ENCODE data around the gene LTO1. TPM values are rescaled to one million over a fixed set of nuclear protein-coding genes. Genes with fewer than 3 reads are reported as not detected.

Gene LTO1
- polyA plus RNA-seq, 1 experiment = 13.7 TPM

DNA sequence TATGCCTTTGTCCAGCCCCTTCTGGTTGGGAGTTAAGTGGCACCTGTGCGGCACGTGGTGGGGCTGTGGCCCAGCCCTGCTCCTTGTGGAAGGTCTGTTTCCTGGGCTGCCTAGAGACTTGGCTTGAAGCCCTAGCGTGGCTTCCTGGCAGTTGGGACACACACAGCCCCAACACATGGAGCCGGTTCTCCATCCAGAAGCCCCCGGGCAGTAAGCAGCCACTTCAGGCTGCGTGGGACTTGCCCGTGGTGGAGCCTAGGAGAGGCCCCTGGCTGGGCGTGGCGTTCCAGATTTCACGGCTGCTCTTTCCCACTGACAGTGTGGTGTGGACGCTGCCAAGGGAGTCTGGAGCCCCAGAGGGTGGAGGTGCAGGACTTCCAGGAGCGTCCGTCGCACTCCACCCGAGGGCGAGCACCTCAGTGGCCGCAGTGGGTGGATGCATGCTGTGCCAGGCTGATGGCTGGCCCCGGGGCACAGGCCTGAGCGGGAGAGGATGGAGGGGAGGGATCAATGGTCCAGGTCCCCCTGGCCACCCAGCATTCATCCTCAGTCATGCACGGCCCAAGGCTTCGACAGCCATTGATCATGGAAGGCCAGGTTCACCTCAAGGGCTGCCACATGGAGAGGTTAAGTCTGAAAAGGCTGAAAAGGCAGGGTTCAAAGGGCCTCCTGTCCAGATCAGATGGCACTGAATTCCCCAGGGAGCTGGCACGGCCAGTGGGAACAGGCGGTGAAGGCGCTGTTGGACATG, 24.9 kb downstream of the LTO1 start:
- Histone ChIP-seq H3K27me3 (ENCODE audit: control insufficient read depth, insufficient read depth, low read length) (no peaks in the 10 kb centered on the region), H3K36me3 (ENCODE audit: control insufficient read depth, insufficient read depth, low read length) (peaks cover 64% of the 10 kb centered on the region), H3K4me3 (ENCODE audit: low read depth, low read length) (no peak overlapping the region)
- POLR2A ChIA-PET = no interaction called here
- DNase-seq (ENCODE audit: low read depth) = no peak
- TF ChIP-seq, protein P1, sequence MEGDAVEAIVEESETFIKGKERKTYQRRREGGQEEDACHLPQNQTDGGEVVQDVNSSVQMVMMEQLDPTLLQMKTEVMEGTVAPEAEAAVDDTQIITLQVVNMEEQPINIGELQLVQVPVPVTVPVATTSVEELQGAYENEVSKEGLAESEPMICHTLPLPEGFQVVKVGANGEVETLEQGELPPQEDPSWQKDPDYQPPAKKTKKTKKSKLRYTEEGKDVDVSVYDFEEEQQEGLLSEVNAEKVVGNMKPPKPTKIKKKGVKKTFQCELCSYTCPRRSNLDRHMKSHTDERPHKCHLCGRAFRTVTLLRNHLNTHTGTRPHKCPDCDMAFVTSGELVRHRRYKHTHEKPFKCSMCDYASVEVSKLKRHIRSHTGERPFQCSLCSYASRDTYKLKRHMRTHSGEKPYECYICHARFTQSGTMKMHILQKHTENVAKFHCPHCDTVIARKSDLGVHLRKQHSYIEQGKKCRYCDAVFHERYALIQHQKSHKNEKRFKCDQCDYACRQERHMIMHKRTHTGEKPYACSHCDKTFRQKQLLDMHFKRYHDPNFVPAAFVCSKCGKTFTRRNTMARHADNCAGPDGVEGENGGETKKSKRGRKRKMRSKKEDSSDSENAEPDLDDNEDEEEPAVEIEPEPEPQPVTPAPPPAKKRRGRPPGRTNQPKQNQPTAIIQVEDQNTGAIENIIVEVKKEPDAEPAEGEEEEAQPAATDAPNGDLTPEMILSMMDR (IDR thresholded peaks at IDR 0.05; ENCODE audit: insufficient read depth, low read depth, low read length) = no peak
- CTCF ChIA-PET = interaction anchor here (1.3 kb wide), 1 partner anchor 549 kb away, joined by 6 read pairs; no protein-coding TSS in a partner anchor

DNA sequence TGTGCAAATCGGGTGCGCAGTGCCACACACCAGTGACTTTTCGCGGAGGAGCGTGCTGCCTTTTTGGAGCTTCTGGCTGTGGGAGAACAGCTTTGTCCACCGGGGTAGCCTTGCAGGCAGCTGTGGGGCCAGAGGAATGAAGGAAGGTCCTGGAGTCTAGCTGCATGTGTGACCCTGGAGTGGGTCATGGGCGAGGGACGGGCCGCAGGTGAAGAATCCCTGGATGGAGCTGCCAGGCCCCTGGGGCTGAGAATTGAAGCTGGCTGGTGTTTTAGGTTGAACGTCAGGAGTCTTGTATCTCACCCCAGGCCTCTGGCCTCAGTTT, 25.6 kb downstream of the LTO1 start:
- Histone ChIP-seq H3K27me3 (ENCODE audit: control insufficient read depth, insufficient read depth, low read length) (no peaks in the 10 kb centered on the region), H3K36me3 (ENCODE audit: control insufficient read depth, insufficient read depth, low read length) (peaks cover 69% of the 10 kb centered on the region), H3K4me3 (ENCODE audit: low read depth, low read length) (no peak overlapping the region)
- CTCF ChIA-PET = interaction anchor here (1.3 kb wide), 1 partner anchor 548 kb away, joined by 6 read pairs; no protein-coding TSS in a partner anchor
- TF ChIP-seq, protein P1 (IDR thresholded peaks at IDR 0.05; ENCODE audit: insufficient read depth, low read depth, low read length) = no peak
- no peak for DNase-seq (ENCODE audit: low read depth)
- POLR2A ChIA-PET = no interaction called here

GRCh38 chr11:69648679-69649575, 26.2 kb downstream of the LTO1 start:
- ChIA-PET POLR2A (interaction anchor here (0.6 kb wide), 1 partner anchor 526 kb away, joined by 17 read pairs; no protein-coding TSS in a partner anchor), CTCF (interaction anchor here (1.3 kb wide), 1 partner anchor 547 kb away, joined by 6 read pairs; no protein-coding TSS in a partner anchor)
- no peak for DNase-seq (ENCODE audit: low read depth)
- no peak overlapping the region for H3K4me3 ChIP-seq (ENCODE audit: low read depth, low read length)
- H3K36me3 ChIP-seq (ENCODE audit: control insufficient read depth, insufficient read depth, low read length) = peaks cover 72% of the 10 kb centered on the region
- H3K27me3 ChIP-seq (ENCODE audit: control insufficient read depth, insufficient read depth, low read length) = no peaks in the 10 kb centered on the region
- TF ChIP-seq, protein P1 (IDR thresholded peaks at IDR 0.05; ENCODE audit: insufficient read depth, low read depth, low read length) = no peak

- TF ChIP-seq, protein P1 (IDR thresholded peaks at IDR 0.05; ENCODE audit: insufficient read depth, low read depth, low read length) = no peak
- H3K4me3 ChIP-seq (ENCODE audit: low read depth, low read length) = no peak overlapping the region
- no peak for DNase-seq (ENCODE audit: low read depth)
- ChIA-PET POLR2A (no interaction called here), CTCF (no interaction called here)
- H3K36me3 ChIP-seq (ENCODE audit: control insufficient read depth, insufficient read depth, low read length) = peaks cover 75% of the 10 kb centered on the region
- H3K27me3 ChIP-seq (ENCODE audit: control insufficient read depth, insufficient read depth, low read length) = no peaks in the 10 kb centered on the region
Observed at GRCh38 chr11:69647761-69648497, 27.2 kb downstream of the LTO1 start.

- H3K36me3 ChIP-seq (ENCODE audit: control insufficient read depth, insufficient read depth, low read length) = peaks cover 75% of the 10 kb centered on the region
- H3K4me3 ChIP-seq (ENCODE audit: low read depth, low read length) = no peak overlapping the region
- ChIA-PET POLR2A (no interaction called here), CTCF (no interaction called here)
- TF ChIP-seq, protein P1 (IDR thresholded peaks at IDR 0.05; ENCODE audit: insufficient read depth, low read depth, low read length) = no peak
- DNase-seq (ENCODE audit: low read depth) = no peak
- H3K27me3 ChIP-seq (ENCODE audit: control insufficient read depth, insufficient read depth, low read length) = no peaks in the 10 kb centered on the region
Observed at GRCh38 chr11:69647390-69647748, 27.8 kb downstream of the LTO1 start.

All from BJ (cell line).